ENCODE results near the gene GALNS.
A peak's percentile ranks its signal among the peaks of the same experiment; 100 is the strongest.

Gene GALNS

GRCh38 chr16:88874938-88875599 lies 18.3 kb upstream of the GALNS start:
- DNase-seq: no peak

DNA sequence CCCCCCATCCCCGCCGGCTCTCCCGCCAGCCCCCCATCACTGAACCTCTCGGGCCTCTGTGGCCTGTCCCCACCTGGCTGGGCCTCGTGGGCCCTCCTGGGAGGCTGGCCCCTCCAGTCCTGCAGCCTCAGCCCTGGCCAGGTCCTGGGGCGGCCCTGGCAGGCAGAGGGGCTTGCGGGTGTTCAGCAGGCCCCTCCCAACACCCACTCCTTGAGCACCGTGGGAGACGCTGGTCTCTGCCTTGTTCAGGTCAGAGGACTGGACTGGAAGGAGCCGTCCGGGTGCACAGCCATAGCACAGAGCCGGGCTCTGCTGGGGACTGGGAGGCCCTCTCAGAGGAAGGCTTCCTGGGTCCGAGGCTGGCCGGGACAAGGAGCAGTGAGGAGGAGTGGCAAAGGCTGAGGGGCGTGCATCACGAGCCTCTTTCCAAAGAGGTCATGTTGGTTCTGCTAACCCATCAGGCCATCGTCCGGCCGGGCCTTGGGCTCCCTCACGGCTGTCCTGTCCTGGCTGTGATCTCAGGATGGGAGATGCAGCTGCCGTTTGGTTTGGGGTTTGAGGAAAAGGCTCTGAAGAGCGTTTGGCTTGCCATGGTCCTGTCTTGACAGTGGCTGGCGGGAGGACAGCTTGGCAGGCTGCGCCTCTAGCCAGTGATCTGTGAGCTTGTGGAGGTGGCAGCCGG lies 16.0 kb upstream of the GALNS start:
- DNase-seq: no peak

GRCh38 chr16:88871730-88872416 lies 15.1 kb upstream of the GALNS start:
- peak; percentile 30 for DNase-seq

GRCh38 chr16:88871349-88871702 lies 14.6 kb upstream of the GALNS start:
- peak; percentile 68 for DNase-seq

DNA sequence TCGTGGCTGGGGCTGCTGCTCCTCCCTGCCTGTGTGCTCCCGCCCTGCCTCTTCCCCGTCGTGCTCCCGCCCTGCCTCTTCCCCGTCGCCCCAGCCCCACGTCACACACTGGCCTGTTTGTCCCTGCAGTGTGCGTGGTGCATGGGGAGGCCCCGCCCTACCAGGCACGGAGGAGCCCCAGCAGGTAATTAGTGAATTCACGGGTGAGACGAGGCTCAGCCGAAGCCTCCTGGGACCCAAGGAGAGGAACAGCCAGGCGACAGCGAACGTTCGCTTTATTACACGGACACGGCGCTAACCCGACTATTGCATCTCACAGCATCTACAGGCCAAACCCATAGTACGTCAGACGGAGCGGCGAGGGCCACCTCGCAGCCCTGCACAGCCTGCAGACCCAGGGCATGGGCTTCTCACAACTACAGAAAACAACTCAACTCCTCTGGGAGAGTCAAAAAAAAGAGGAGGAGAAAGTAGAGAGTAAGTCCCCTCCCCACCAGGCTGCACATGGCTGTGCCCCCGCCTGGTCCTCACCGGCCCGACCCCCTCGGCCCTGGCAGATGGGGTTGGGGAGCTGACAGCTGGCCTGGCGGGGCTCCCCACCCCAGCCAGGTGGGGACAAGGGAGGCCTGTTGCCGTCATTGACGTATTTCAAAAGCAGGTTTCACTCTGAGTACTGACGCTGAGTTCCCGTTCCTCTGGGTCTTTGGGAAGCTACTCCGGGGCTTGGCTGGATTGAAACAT lies 14.0 kb upstream of the GALNS start:
- peak; percentile 99 for DNase-seq

- no peak for DNase-seq
These were observed 12.9 kb upstream of the GALNS start for GRCh38 chr16:88869673-88869980.

DNA sequence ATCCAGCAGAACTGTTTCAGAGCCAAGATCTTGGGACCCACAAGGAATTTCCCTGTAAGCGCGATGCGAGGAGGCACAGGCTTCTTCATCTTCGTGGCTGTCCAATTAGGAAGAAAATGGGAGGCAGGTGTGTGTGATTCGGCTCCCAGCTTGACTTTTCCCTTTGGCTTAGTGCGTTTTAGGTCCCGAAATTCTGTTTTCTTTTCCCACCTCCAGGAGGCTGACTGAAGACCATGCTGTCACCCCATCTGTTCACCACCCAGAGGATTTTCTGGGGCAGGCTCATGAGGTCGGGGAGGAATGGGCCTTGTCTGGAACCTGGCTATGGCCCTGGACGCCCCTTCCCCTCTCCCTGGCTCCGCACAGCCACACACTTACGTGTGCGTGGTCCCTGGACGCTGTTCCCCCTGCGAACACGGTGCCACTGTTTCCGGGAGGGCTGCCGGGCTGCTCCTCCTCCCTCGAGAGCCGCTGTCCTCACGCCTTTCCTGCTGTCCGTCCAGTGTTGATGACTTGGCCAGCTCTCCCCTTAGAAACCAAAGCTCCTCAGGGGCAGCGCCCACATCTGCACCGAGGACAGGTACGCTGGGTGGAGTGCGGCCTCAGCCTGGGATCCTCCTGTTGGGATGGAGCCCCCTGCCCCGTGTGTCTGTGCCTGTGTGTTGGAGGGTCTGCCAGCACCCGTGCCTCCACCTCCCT lies 12.4 kb upstream of the GALNS start:
- DNase-seq: peak; percentile 84

DNA sequence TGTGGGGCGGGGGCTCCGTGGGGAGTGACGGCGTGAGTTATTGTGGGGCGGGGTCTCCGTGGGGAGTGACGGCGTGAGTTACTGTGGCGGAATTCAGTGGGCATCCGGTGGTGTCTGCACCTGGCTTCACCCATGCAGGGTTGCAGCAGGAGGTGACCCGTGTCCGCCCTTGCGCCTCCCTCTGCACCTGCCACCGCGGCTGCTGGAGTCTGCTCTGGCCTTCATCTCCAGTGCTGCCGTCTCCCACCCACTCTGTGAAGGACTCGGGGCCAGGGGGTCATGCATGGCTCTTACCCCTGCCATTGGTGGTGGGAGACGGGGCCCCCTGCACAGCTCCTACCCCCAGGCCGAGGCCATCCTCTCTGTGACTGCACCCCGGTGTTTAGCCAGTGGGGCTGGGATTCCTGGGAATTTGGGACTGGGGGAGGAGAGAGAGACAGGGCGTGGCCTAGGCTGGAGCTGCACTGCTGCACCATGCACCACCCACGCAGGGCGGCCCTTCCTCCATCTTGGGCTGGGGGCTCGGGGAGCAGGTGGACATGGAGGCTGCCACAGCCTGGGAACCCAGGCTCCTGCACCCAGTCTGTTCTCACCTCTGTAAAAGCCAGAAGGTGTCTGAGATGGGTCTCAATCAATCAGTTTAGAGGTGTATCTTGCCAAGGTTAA lies 11.0 kb upstream of the GALNS start:
- peak; percentile 7 for DNase-seq

DNA sequence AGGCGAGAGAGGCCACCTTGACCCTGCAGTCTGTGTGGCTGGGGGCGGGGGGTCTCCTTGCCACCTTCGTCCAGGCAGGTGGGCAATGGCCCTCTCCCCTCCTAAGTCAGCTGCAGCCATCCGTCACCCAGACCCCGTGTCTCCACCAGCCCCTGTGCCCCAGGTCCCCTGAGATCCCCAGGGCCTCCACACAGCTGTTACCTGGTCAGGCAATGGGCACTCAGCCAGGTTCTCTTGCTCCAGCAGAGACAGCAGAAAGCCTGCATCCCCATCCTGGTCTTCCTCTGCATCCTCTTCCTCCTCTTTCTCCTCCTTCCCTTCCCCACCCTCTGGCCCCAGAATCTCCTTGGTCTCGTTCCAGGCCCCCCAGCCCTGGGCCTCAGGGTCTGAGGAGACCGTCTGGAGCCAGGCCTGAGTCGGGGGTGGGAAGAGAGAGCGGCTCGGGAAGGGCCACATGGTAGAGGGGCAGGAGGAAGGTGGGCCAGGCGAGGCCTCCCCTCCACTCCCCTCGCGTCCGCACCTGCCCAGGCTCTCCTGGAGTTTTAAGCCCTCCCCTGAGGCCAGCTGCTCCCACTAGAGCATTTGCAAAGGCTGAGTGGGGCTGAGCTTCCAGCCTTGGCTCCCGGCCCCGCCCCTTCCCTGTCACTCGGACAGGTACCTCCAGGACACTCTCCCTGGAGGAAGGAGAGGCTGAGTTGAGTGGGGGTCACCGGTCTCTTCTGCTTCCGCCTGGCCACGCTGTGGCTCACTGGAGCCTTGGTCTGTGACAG lies 9.6 kb upstream of the GALNS start, which contains the start of gene PABPN1L:
Gene PABPN1L (minus strand): TSS at position 510 of the 770 bp plus-strand sequence. CDS start 54 bp downstream, at position 456.
- peak; percentile 71 for DNase-seq

GRCh38 chr16:88865742-88866141 lies 9.0 kb upstream of the GALNS start:
- no peak for DNase-seq

DNA sequence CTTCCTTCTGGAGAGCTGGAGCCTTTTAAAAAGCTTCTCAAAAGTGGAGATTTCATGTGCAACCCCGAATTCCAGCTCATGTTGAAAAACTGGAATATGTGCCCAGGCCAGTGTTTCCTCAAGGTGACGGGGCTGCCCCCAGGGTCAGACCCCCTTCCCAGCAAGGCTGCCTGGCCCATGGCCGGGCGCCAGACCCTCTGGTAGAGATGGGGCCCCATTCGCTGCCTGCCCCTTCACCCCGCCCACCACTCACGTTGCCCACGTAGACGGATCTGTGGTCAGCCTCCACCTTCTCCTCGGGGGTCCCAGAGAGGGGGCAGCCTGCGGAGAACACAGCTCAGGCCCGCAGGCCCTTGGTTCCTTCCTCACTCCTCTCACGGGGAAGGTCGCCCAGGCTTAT lies 8.6 kb upstream of the GALNS start:
- no peak for DNase-seq

DNA sequence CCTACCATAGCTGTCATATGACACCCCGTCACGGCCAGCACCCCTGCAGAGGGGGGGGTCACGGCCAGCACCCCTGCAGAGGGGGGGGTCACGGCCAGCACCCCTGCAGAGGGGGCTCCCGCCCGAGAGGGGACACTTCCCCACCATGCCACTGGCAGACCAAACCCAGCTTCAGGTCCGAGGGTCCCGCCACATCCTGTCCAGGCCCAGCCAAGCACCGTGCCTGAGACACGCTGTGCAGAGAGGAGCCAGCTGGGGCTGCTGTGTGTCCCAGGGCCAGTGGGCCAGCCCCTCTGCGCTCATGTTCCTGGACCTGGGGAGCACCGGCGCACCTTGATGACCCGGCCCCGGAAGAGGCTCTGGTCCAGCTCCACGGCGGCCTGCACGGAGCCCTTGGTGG lies 7.8 kb upstream of the GALNS start:
- DNase-seq: no peak

GRCh38 chr16:88864099-88864498 lies 7.4 kb upstream of the GALNS start:
- no peak for DNase-seq

GRCh38 chr16:88863426-88863825 lies 6.7 kb upstream of the GALNS start:
- no peak for DNase-seq

GRCh38 chr16:88862968-88863367 lies 6.2 kb upstream of the GALNS start:
- DNase-seq: no peak

DNA sequence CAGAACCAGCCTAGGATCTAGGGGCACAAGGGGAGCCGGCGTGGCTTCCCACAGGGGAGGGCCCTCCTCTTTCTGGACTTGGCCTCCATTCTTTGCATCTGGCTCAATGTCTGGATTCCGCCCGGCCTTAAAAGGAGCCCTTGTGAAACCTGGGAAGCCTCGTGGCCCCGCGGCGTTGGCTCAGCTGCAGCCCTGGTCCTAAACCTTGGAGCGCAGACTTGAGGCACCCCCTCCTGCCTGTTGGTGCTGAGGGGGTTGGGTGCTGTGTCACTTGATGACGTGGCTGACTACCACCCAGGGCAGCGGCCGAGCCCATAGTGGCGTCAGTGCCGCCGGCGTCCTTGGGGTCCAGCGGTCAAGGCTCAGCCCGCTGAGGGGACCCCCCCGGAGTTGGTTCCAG lies 4.6 kb upstream of the GALNS start:
- DNase-seq: no peak

DNA sequence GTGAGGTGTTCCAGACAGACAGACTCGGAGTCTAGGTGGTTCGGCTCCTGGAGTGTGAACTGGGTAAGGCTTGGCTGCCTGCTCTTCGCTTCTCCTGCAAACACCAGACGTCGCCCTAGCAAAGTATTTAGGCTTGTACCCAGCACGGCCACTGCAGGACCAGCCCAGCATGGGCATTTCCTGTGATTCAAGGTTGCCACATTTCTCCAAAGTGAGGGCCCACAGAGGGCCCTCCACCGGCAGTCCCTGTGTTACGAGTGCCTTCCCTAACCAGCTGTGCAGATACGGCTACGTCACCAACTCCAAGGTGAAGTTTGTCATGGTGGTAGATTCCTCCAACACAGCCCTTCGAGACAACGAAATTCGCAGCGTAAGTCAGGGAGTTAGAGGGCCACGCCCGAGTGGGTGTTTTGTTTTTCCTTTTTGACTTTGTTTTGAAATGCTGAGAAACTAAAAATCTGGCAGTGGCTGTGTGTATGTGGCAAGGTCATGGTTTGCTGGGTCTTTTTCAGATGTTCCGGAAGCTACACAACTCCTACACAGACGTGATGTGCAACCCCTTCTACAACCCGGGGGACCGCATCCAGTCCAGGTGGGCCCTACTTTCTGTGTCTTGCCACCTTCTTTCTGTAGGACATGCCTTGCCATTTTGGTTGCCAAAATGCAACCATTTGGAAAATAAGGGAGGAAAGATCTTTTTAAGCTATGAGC lies 2.8 kb upstream of the GALNS start:
- DNase-seq: no peak

- DNase-seq: peak; percentile 34
These were observed 1.1 kb upstream of the GALNS start for GRCh38 chr16:88857728-88858339.

DNA sequence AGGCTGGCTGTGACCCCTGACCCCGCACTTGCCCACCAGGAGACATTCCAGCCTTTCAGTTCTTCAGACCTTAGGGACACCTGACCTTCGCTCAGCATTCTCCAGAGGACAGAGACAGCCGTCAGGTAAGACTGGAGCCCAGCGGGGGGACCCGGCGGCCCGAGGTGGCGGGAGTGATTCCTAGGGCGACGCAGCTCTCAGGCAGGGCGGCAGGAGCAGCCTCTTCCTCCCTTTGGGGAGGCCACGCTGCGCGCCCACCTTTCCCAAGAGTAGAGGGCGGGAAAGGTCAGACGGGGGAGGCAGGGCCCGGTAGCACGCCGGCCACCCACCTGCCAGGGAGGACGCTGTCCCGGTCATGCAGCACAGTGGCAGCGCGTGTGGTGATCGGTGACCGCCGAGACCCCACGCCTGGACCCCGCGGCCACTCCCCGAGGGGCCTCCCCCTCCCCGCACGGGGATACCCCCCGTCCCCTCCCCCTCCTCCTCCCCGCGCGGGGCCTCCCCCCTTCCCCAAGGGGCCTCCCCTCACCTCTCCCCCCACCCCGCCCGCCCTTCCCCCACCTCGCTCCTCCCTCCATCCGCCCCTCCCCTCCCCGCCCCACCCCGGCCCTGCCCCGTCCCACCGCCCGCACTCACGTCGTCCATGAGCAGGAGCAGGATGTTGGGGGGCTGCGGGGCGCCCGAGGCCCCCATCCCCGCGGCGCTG lies 472 bp downstream of the GALNS start:
- no peak for DNase-seq

DNA sequence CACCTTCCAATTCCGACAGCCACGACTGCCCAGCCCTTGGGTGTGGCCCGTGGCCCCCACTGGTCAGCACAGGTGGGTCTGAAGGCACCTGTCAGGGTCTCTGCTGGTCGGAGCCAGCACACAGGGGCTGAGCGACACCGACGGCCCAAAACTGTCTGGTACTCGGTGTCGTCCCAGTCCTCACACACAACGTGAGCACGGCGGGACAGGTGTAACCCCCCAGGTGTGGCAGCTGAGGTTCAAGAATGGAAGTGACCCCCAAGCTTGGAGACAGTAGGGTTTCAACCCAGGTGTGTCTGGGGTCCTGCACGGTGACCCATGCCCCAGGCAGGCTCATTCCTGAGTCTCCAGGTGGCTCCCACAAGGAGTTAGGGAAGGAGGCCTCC lies 1.0 kb downstream of the GALNS start:
- DNase-seq: no peak

All from NCI-H2171 treated with DMSO at 0.1 percent for 48 hours (cell line).